HL-60 (cell line): Measurements from ENCODE around the gene GRID2.

Experiments used
- CTCF ChIP-seq: IDR thresholded peaks from one replicate; pipeline ENCODE4 v1.5.1; 2011; ENCODE audit warnings: low read length, control low read depth, inconsistent platforms; ENCODE audit not compliant: insufficient read depth
- POLR2AphosphoS5 ChIP-seq: IDR thresholded peaks from 2 replicates; pipeline ENCODE4 v1.6.1; 2012; ENCODE audit warnings: low read depth
- TF ChIP-seq, protein P1 (sequence below): IDR thresholded peaks from 2 replicates; pipeline ENCODE4 v1.6.1; 2012; ENCODE audit warnings: low read depth; ENCODE audit not compliant: insufficient replicate concordance

DNA sequence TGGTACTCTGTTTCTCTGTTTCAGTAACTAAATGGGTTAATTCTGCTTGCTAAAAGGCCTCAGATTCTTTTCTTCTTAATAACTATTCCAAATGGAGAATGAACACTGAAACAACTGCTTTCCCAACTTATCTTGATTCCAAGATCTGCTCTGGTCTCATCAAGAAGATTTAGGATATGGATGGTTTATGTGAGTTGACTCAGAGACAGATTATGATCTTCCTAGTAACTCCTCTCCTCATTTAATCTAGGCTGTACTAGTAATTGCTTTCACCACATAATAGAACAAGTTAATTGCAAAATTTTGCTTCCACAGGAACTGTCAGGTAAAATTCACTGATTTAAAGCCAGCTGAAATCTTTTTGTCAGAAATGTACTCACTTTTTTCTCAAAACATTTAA, 537.1 kb downstream of the GRID2 start:
- TF ChIP-seq CTCF (no peak), POLR2AphosphoS5 (no peak)
- TF ChIP-seq, protein P1, sequence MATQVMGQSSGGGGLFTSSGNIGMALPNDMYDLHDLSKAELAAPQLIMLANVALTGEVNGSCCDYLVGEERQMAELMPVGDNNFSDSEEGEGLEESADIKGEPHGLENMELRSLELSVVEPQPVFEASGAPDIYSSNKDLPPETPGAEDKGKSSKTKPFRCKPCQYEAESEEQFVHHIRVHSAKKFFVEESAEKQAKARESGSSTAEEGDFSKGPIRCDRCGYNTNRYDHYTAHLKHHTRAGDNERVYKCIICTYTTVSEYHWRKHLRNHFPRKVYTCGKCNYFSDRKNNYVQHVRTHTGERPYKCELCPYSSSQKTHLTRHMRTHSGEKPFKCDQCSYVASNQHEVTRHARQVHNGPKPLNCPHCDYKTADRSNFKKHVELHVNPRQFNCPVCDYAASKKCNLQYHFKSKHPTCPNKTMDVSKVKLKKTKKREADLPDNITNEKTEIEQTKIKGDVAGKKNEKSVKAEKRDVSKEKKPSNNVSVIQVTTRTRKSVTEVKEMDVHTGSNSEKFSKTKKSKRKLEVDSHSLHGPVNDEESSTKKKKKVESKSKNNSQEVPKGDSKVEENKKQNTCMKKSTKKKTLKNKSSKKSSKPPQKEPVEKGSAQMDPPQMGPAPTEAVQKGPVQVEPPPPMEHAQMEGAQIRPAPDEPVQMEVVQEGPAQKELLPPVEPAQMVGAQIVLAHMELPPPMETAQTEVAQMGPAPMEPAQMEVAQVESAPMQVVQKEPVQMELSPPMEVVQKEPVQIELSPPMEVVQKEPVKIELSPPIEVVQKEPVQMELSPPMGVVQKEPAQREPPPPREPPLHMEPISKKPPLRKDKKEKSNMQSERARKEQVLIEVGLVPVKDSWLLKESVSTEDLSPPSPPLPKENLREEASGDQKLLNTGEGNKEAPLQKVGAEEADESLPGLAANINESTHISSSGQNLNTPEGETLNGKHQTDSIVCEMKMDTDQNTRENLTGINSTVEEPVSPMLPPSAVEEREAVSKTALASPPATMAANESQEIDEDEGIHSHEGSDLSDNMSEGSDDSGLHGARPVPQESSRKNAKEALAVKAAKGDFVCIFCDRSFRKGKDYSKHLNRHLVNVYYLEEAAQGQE: no peak
